H1 (cell line): ENCODE measurements around the gene GPC6. TPM values are rescaled to one million over a fixed set of nuclear protein-coding genes. Genes with fewer than 3 reads are reported as not detected.

Source experiments
- CTCF ChIA-PET: fragments of 300-600 bp; sonication (Branson Sonifier 250); formaldehyde crosslinking; loops from one replicate; lab custom pipeline; 2021; ENCODE audit not compliant: partially characterized antibody; lab: Charles Lee
- POLR2A ChIA-PET: fragments of 300-600 bp; sonication (Branson Sonifier 250); formaldehyde crosslinking; loops from one replicate; lab custom pipeline; 2021; ENCODE audit warnings: inconsistent platforms; ENCODE audit not compliant: partially characterized antibody; lab: Charles Lee
- DNase-seq, 2 experiments: peaks; one replicate each; pipeline versions ENCODE4 v3.0.0 to v3.0.0-alpha.2; 2010 to 2022; ENCODE audit warnings: low spot score in 2 of 2, low read depth in 1 of 2, mixed read lengths in 1 of 2
- FAIRE-seq: peaks from 2 replicates; lab custom pipeline; 2011; peaks lifted over from hg19 to GRCh38; lab: Jason Lieb, UNC
- H2AFZ ChIP-seq: 2 replicates; pipeline ENCODE4 v1.8.1; 2012; ENCODE audit warnings: low read length, inconsistent platforms
- H2AK5ac ChIP-seq: 2 replicates; pipeline ENCODE4 v1.6.1; 2013; ENCODE audit warnings: low read depth, low read length
- H2BK120ac ChIP-seq: replicated peaks from 2 replicates; pipeline ENCODE3; 2013; ENCODE audit warnings: low read depth, low read length, inconsistent platforms
- H2BK12ac ChIP-seq: 2 replicates; pipeline ENCODE4 v1.6.1; 2013; ENCODE audit warnings: low read depth, low read length
- H2BK15ac ChIP-seq: 2 replicates; pipeline ENCODE4 v1.6.1; 2013; ENCODE audit warnings: low read length
- H2BK20ac ChIP-seq: 2 replicates; pipeline ENCODE4 v1.6.1; 2013; ENCODE audit warnings: low read length
- H2BK5ac ChIP-seq: 2 replicates; pipeline ENCODE4 v1.6.1; 2013; ENCODE audit warnings: low read depth, low read length
- H3K14ac ChIP-seq: 2 replicates; pipeline ENCODE4 v1.6.1; 2013; ENCODE audit warnings: inconsistent platforms; ENCODE audit not compliant: insufficient read length
- H3K18ac ChIP-seq: 2 replicates; pipeline ENCODE4 v1.6.1; 2013; ENCODE audit warnings: low read length; ENCODE audit errors: extremely low read depth
- H3K23ac ChIP-seq: 2 replicates; pipeline ENCODE4 v1.6.1; 2013; ENCODE audit warnings: inconsistent platforms; ENCODE audit not compliant: insufficient read length
- H3K23me2 ChIP-seq: 2 replicates; pipeline ENCODE4 v1.6.1; 2013; ENCODE audit warnings: low read depth, low read length
- H3K27ac ChIP-seq: 2 replicates; pipeline ENCODE4 v1.6.1; 2011; ENCODE audit warnings: low read depth, low read length, inconsistent platforms
- H3K27me3 ChIP-seq, 4 experiments: replicated peaks in 1 of 4; 1 replicate in 1 of 4; 2 replicates in 3 of 4; pipeline versions ENCODE4 v1.6.1 to v1.8.1; 2011 to 2013; ENCODE audit warnings: low read length in 3 of 4, mild to moderate bottlenecking in 3 of 4, inconsistent platforms in 2 of 4, mixed read lengths in 2 of 4, moderate library complexity in 1 of 4; ENCODE audit not compliant: control insufficient read depth in 3 of 4, insufficient read depth in 3 of 4; ENCODE audit errors: extremely low read depth in 1 of 4
- H3K36me3 ChIP-seq, 4 experiments: 2 replicates each; pipeline versions ENCODE4 v1.6.1 to v1.8.1; 2011 to 2013; ENCODE audit warnings: mild to moderate bottlenecking in 4 of 4, low read length in 3 of 4, moderate library complexity in 2 of 4, control low read depth in 1 of 4, inconsistent platforms in 1 of 4; ENCODE audit not compliant: insufficient read depth in 4 of 4, control insufficient read depth in 2 of 4
- H3K4ac ChIP-seq: replicated peaks from 2 replicates; pipeline ENCODE3; 2013; ENCODE audit warnings: low read length, low read depth, mixed read lengths, inconsistent platforms; ENCODE audit not compliant: insufficient read length
- H3K4me1 ChIP-seq, 4 experiments: replicated peaks in 1 of 4; 1 replicate in 1 of 4; 2 replicates in 3 of 4; pipeline versions ENCODE4 v1.6.1 to v1.8.1; 2011 to 2013; ENCODE audit warnings: low read length in 3 of 4, inconsistent platforms in 2 of 4, mixed read lengths in 1 of 4; ENCODE audit not compliant: insufficient read depth in 4 of 4, control insufficient read depth in 3 of 4
- H3K4me2 ChIP-seq, 2 experiments: 2 replicates each; pipeline versions ENCODE4 v1.6.1 to v1.8.1; 2011 to 2013; ENCODE audit warnings: low read depth in 2 of 2, low read length in 2 of 2, control low read depth in 1 of 2, inconsistent platforms in 1 of 2, mild to moderate bottlenecking in 1 of 2; ENCODE audit not compliant: insufficient read depth in 1 of 2
- H3K4me3 ChIP-seq, 4 experiments: fragments of 200-600, 300-600 bp in 1 of 4; sonication (generic), shearing (Covaris generic), sonication (Bioruptor Twin) in 1 of 4; 2 replicates each; pipeline versions ENCODE4 v1.5.1 to v1.8.1; 2011 to 2016; ENCODE audit warnings: low read length in 4 of 4, low read depth in 3 of 4, control low read depth in 2 of 4, inconsistent platforms in 2 of 4, mild to moderate bottlenecking in 2 of 4, mixed read lengths in 1 of 4, moderate library complexity in 1 of 4; ENCODE audit not compliant: insufficient read depth in 2 of 4; ENCODE audit errors: extremely low read depth in 1 of 4
- H3K56ac ChIP-seq: replicated peaks from 2 replicates; pipeline ENCODE3; 2013; ENCODE audit warnings: low read depth, mild to moderate bottlenecking, mixed read lengths, low read length, inconsistent platforms; ENCODE audit not compliant: insufficient read length
- H3K79me1 ChIP-seq: 2 replicates; pipeline ENCODE4 v1.6.1; 2013; ENCODE audit warnings: low read depth, low read length, control low read depth
- H3K79me2 ChIP-seq, 2 experiments: 2 replicates each; pipeline versions ENCODE4 v1.6.1 to v1.8.1; 2012 to 2013; ENCODE audit warnings: low read length in 2 of 2, mild to moderate bottlenecking in 2 of 2, inconsistent platforms in 1 of 2; ENCODE audit not compliant: insufficient read depth in 2 of 2, control insufficient read depth in 1 of 2
- H3K9ac ChIP-seq, 4 experiments: replicated peaks in 1 of 4; 1 replicate in 1 of 4; 2 replicates in 3 of 4; pipeline versions ENCODE4 v1.6.1 to v1.8.1; 2011 to 2013; ENCODE audit warnings: low read depth in 3 of 4, low read length in 3 of 4, control low read depth in 2 of 4, mild to moderate bottlenecking in 2 of 4, moderate library complexity in 2 of 4, inconsistent platforms in 1 of 4; ENCODE audit errors: extremely low read depth in 1 of 4
- H3K9me3 ChIP-seq, 2 experiments: 2 replicates each; pipeline versions ENCODE4 v1.6.1 to v1.8.1; 2012 to 2013; ENCODE audit warnings: mild to moderate bottlenecking in 2 of 2, moderate library complexity in 2 of 2, control low read depth in 1 of 2, inconsistent platforms in 1 of 2, low read depth in 1 of 2, low read length in 1 of 2, mixed read lengths in 1 of 2; ENCODE audit not compliant: insufficient read depth in 2 of 2
- H4K20me1 ChIP-seq, 2 experiments: replicated peaks in 1 of 2; 2 replicates each; pipeline versions ENCODE3 to v1.8.1; 2011 to 2013; ENCODE audit warnings: inconsistent platforms in 2 of 2, low read length in 2 of 2, mild to moderate bottlenecking in 1 of 2; ENCODE audit not compliant: insufficient read depth in 2 of 2, control insufficient read depth in 1 of 2
- H4K5ac ChIP-seq: 2 replicates; pipeline ENCODE4 v1.6.1; 2013; ENCODE audit warnings: low read length, low read depth, mixed read lengths, inconsistent platforms; ENCODE audit not compliant: insufficient read length
- H4K8ac ChIP-seq: 2 replicates; pipeline ENCODE4 v1.8.0; 2013; ENCODE audit warnings: mild to moderate bottlenecking, moderate library complexity, low read length, inconsistent platforms; ENCODE audit not compliant: insufficient read depth; ENCODE audit errors: extremely low read depth
- H4K91ac ChIP-seq: replicated peaks from 2 replicates; pipeline ENCODE3; 2013; ENCODE audit warnings: low read length, mixed read lengths, inconsistent platforms; ENCODE audit not compliant: insufficient read length
- BCL11A ChIP-seq, 2 experiments: IDR thresholded peaks; one replicate each; pipeline ENCODE4 v1.6.1; 2011; ENCODE audit warnings: low read depth in 2 of 2, low read length in 2 of 2, mild to moderate bottlenecking in 2 of 2
- HDAC2 ChIP-seq, 2 experiments: fragments of 300-600 bp in 1 of 2; sonication (generic) in 1 of 2; IDR thresholded peaks; 2 replicates each; pipeline ENCODE4 v1.6.1; 2011 to 2012; ENCODE audit warnings: low read depth in 2 of 2, low read length in 2 of 2, mild to moderate bottlenecking in 2 of 2, moderate library complexity in 2 of 2, borderline replicate concordance in 1 of 2, inconsistent platforms in 1 of 2
- JUN ChIP-seq: IDR thresholded peaks from 2 replicates; pipeline ENCODE4 v1.6.1; 2011; ENCODE audit warnings: low read depth, mild to moderate bottlenecking, improper control_type of control experiment, low read length
- SIX5 ChIP-seq: IDR thresholded peaks from 2 replicates; pipeline ENCODE4 v1.6.1; 2011; ENCODE audit warnings: mild to moderate bottlenecking, low read depth, low read length
- SP2 ChIP-seq: IDR thresholded peaks from 2 replicates; pipeline ENCODE4 v1.6.1; 2012; ENCODE audit warnings: mild to moderate bottlenecking, low read length, inconsistent platforms
- whole genome bisulfite sequencing, 2 experiments: shearing (Covaris generic) in 1 of 2; methylation state at CpG; one replicate each; pipeline versions ENCODE4 v1.1.6 to v1.1.7; 2013 to 2015; ENCODE audit warnings: low lambda C conversion rate in 2 of 2, mixed read lengths in 2 of 2, inconsistent platforms in 1 of 2, low coverage in 1 of 2, missing lambda C conversion rate in 1 of 2; ENCODE audit not compliant: insufficient replicate concordance in 2 of 2, insufficient coverage in 1 of 2, insufficient read length in 1 of 2; ENCODE audit errors: extremely low coverage in 1 of 2, missing lambda C conversion rate in 1 of 2; 5-methylcytosine and 5-hydroxymethylcytosine counted together
- polyA plus RNA-seq, 7 experiments: library from polyadenylated mRNA; depleted of rRNA in 3 of 7; stranded (reverse) in 5 of 7; unstranded in 2 of 7; fragments of >200 nt in 5 of 7; fragments of 200-250 nt in 2 of 7; gene quantifications; 1 replicate in 5 of 7; 2 replicates in 1 of 7; 4 replicates in 1 of 7; pipeline versions ENCODE4 v1.2.1 to v1.2.3, GENCODE V29; 2011 to 2013; ENCODE audit warnings: missing spikeins in 2 of 7, mixed read lengths in 2 of 7
- total RNA-seq: library from RNA; stranded (reverse); fragmentation: NEBNext Ultra II Directional; extraction: Animal tissue kit (Norgen Biotek cat#: 25700); gene quantifications from 2 replicates; pipeline ENCODE4 v1.2.1, GENCODE V29; 2021

The GPC6 gene
- total and polyA plus RNA-seq, 2 of the 8 experiments (the other 6 are each of a cell fraction or from before 2014, with no cell fraction given) = 5.4 to 12.0 TPM

DNA sequence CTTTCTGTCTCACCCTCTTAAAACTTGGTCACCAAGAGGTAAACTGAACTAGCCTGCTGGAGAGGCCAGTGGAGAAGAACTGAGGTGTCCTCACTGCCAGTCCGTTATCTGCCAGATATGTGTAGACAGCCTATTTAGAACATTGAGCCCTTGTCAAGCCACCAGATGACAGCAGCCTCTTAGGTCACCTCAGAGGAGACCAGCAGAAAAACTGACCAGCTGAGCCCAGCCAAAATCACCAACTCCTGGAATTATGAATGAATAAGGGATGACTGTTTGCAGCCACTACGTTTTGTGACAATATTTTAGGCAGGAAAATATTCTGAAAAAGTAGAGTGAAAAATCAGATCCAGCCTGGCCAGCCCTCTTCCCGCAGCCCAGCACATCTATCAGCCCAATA is 739.0 kb downstream of the GPC6 start:
- TF ChIP-seq BCL11A (IDR thresholded peaks at IDR 0.05; ENCODE audit: low read depth in 2 of 2, low read length in 2 of 2) = no peak
- no peak for TF ChIP-seq SIX5
- no peak for TF ChIP-seq JUN
- no peak for TF ChIP-seq HDAC2 (IDR thresholded peaks at IDR 0.05; ENCODE audit: borderline replicate concordance in 1 of 2, low read depth in 2 of 2, low read length in 2 of 2)
- TF ChIP-seq SP2 = no peak
- Histone ChIP-seq H3K56ac (no peak overlapping the region), H3K14ac (no peak overlapping the region), H3K36me3 (no peaks in the 10 kb centered on the region), H2AK5ac (no peak overlapping the region), H4K91ac (no peak overlapping the region), H3K23ac (no peak overlapping the region), H2BK15ac (no peak overlapping the region), H3K79me1 (no peaks in the 10 kb centered on the region), H4K20me1 (no peaks in the 10 kb centered on the region), H3K18ac (no peak overlapping the region), H3K27me3 (no peaks in the 10 kb centered on the region), H3K23me2 (no peaks in the 10 kb centered on the region), H3K9me3 (no peaks in the 10 kb centered on the region), H3K4me2 (no peak overlapping the region), H3K4ac (no peak overlapping the region), H2BK120ac (no peak overlapping the region), H3K9ac (no peak overlapping the region), H2BK12ac (no peak overlapping the region), H2AFZ (no peak overlapping the region), H2BK20ac (no peak overlapping the region), H3K27ac (no peak overlapping the region), H3K4me1 (no peaks in the 10 kb centered on the region), H3K79me2 (no peaks in the 10 kb centered on the region), H3K4me3 (no peak overlapping the region), H2BK5ac (no peak overlapping the region), H4K5ac (no peak overlapping the region), H4K8ac (no peak overlapping the region)
- 96% methylated on average over 3 of the region's 3 CpGs; no CpG with 5 or more reads in 1 of the 2 experiments for WGBS, 2 experiments
- no peak for DNase-seq
- no peak for FAIRE-seq
- CTCF ChIA-PET = no interaction called here
- POLR2A ChIA-PET = no interaction called here
